RCC 7860 (cell line): ENCODE data around the gene CELA3A.
A peak's percentile ranks its signal among the peaks of the same experiment; 100 is the strongest.
"Not testable (repeated sequence)": the region's sequence is repeated elsewhere in the genome, so short reads cannot be mapped to it uniquely, and the experiment has no call there.

Source experiments
- DNase-seq: peaks from one replicate; pipeline ENCODE4 v3.0.0-alpha.2; 2015; ENCODE audit warnings: low spot score
- FAIRE-seq: peaks from 2 replicates; lab custom pipeline; 2012; peaks lifted over from hg19 to GRCh38; lab: Jason Lieb, UNC

The CELA3A gene

GRCh38 chr1:22009566-22009965, 8.1 kb downstream of the CELA3A start:
- FAIRE-seq, DNase-seq: not testable (repeated sequence)

GRCh38 chr1:22012752-22013151, 11.3 kb downstream of the CELA3A start:
- not testable (repeated sequence) for FAIRE-seq, DNase-seq

- DNase-seq, FAIRE-seq: not testable (repeated sequence)
Measured at GRCh38 chr1:22014575-22015206, 13.2 kb downstream of the CELA3A start.

GRCh38 chr1:22018583-22019559, 17.4 kb downstream of the CELA3A start:
- DNase-seq (peak; percentile 98), FAIRE-seq (peak; percentile 94)

- DNase-seq (no peak), FAIRE-seq (no peak)
Measured at GRCh38 chr1:22021061-22021460, 19.6 kb downstream of the CELA3A start.

- DNase-seq (peak; percentile 68), FAIRE-seq (no peak)
Measured at GRCh38 chr1:22024485-22025367, 23.3 kb downstream of the CELA3A start.

- FAIRE-seq (peak; percentile 83), DNase-seq (peak; percentile 96)
Measured at GRCh38 chr1:22025368-22026155, 24.1 kb downstream of the CELA3A start.

- no peak for FAIRE-seq
- DNase-seq = no peak
Measured at GRCh38 chr1:22026924-22027289, 25.4 kb downstream of the CELA3A start.

- DNase-seq = no peak
- FAIRE-seq = no peak
Measured at GRCh38 chr1:22030057-22030456, 28.6 kb downstream of the CELA3A start.

- no peak for DNase-seq
- FAIRE-seq = no peak
Measured at GRCh38 chr1:22030473-22030872, 29.0 kb downstream of the CELA3A start.

- no peak for DNase-seq
- no peak for FAIRE-seq
Measured at GRCh38 chr1:22031214-22031962, 29.9 kb downstream of the CELA3A start.

- DNase-seq, FAIRE-seq: not testable (repeated sequence)
Measured at GRCh38 chr1:22034834-22035233, 33.4 kb downstream of the CELA3A start.

- FAIRE-seq = no peak
- DNase-seq = no peak
Measured at GRCh38 chr1:22037520-22037919, 36.1 kb downstream of the CELA3A start.

GRCh38 chr1:22038036-22038435, 36.6 kb downstream of the CELA3A start:
- DNase-seq (no peak), FAIRE-seq (no peak)

GRCh38 chr1:22039594-22040285, 38.3 kb downstream of the CELA3A start:
- no peak for FAIRE-seq
- DNase-seq = no peak

- FAIRE-seq (no peak), DNase-seq (no peak)
Measured at GRCh38 chr1:22040286-22040623, 38.8 kb downstream of the CELA3A start.

- FAIRE-seq (no peak), DNase-seq (no peak)
Measured at GRCh38 chr1:22041505-22041904, 40.0 kb downstream of the CELA3A start.

GRCh38 chr1:22043198-22043769, 41.8 kb downstream of the CELA3A start:
- DNase-seq (no peak), FAIRE-seq (no peak)
